GM11168 (cell line): ENCODE results near the gene INS.

Source experiments
- in situ Hi-C: fragments of 300-500 bp; cut with MboI; formaldehyde crosslinking; loops from one replicate; pipeline ENCODE4 v1.12.0; 2022; ENCODE audit warnings: low sequenced_read_pairs; ENCODE audit not compliant: unreplicated experiment

Gene INS

GRCh38 chr11:2151500-2152257 is 9.3 kb downstream of the INS start:
- in situ Hi-C loops, result no loop called here

- in situ Hi-C loops, result no loop called here
Observed at GRCh38 chr11:2149864-2150847, 10.9 kb downstream of the INS start.

GRCh38 chr11:2149460-2149859 is 11.5 kb downstream of the INS start:
- in situ Hi-C loops, result no loop called here

GRCh38 chr11:2148595-2148994 is 12.4 kb downstream of the INS start:
- in situ Hi-C loops, result no loop called here

GRCh38 chr11:2147391-2147790 is 13.6 kb downstream of the INS start:
- in situ Hi-C loops, result no loop called here

- in situ Hi-C loops, result no loop called here
Observed at GRCh38 chr11:2146051-2146450, 15.0 kb downstream of the INS start.

GRCh38 chr11:2144544-2145248 is 16.3 kb downstream of the INS start:
- in situ Hi-C loops, result loop anchor here (5.0 kb wide), 1 partner anchor 452 kb away; no protein-coding TSS in a partner anchor

- in situ Hi-C loops, result loop anchor here (5.0 kb wide), 1 partner anchor 452 kb away; no protein-coding TSS in a partner anchor
Observed at GRCh38 chr11:2143799-2144543, 17.0 kb downstream of the INS start.

- in situ Hi-C loops, result loop anchor here (5.0 kb wide), 1 partner anchor 451 kb away; no protein-coding TSS in a partner anchor
Observed at GRCh38 chr11:2143477-2143798, 17.6 kb downstream of the INS start.

GRCh38 chr11:2142762-2143202 is 18.2 kb downstream of the INS start:
- in situ Hi-C loops, result loop anchor here (5.0 kb wide), 1 partner anchor 450 kb away; no protein-coding TSS in a partner anchor

- in situ Hi-C loops, result loop anchor here (5.0 kb wide), 1 partner anchor 450 kb away; no protein-coding TSS in a partner anchor
Observed at GRCh38 chr11:2142300-2142759, 18.7 kb downstream of the INS start.

- in situ Hi-C loops, result loop anchor here (5.0 kb wide), 1 partner anchor 448 kb away; no protein-coding TSS in a partner anchor
Observed at GRCh38 chr11:2140411-2141400, 20.3 kb downstream of the INS start.

- in situ Hi-C loops, result loop anchor here (5.0 kb wide), 1 partner anchor 447 kb away; no protein-coding TSS in a partner anchor
Observed at GRCh38 chr11:2139621-2140337, 21.2 kb downstream of the INS start.

- in situ Hi-C loops, result no loop called here
Observed at GRCh38 chr11:2139123-2139521, 21.9 kb downstream of the INS start, which contains the start of gene IGF2. TSS of gene IGF2 (minus strand) at chr11:2139389. CDS start at chr11:2135523, 3,866 bp downstream.

- in situ Hi-C loops, result no loop called here
Observed at GRCh38 chr11:2138431-2139122, 22.4 kb downstream of the INS start.

GRCh38 chr11:2138068-2138430 is 23.0 kb downstream of the INS start:
- in situ Hi-C loops, result no loop called here
